GM18907 (cell line): ENCODE measurements around the gene ZNF341.

Source experiments
- ATAC-seq: cut with Tn5 transposase; IDR thresholded peaks from one replicate; pipeline ENCODE4 v1.9.1; 2021; ENCODE audit warnings: mild to moderate bottlenecking, moderate library complexity; ENCODE audit not compliant: unreplicated experiment

The ZNF341 gene

GRCh38 chr20:33839591-33839990 lies 107.8 kb downstream of the ZNF341 start:
- no peak for ATAC-seq

- no peak for ATAC-seq
Measured at GRCh38 chr20:33840160-33840559, 108.4 kb downstream of the ZNF341 start.

GRCh38 chr20:33840759-33841435 lies 109.1 kb downstream of the ZNF341 start:
- no peak for ATAC-seq

- no peak for ATAC-seq
Measured at GRCh38 chr20:33841436-33841799, 109.6 kb downstream of the ZNF341 start.
